ENCODE data around the gene ZCCHC24.

- TF ChIP-seq CTCF (IDR thresholded peaks at IDR 0.05) (no peak), POLR2A (IDR thresholded peaks at IDR 0.05) (no peak)
Observed at GRCh38 chr10:79420974-79421688, 24.3 kb downstream of the ZCCHC24 start.
